HT-29 (cell line): ENCODE measurements around the gene TPRA1. TPM values are rescaled to one million over a fixed set of nuclear protein-coding genes. Genes with fewer than 3 reads are reported as not detected.
"Not testable (repeated sequence)": the region's sequence is repeated elsewhere in the genome, so short reads cannot be mapped to it uniquely, and the experiment has no call there.

Experiments used
- DNase-seq: peaks from one replicate; pipeline ENCODE4 v3.0.0-alpha.2; 2015; ENCODE audit warnings: low spot score
- small RNA-seq: library from RNA; depleted of rRNA; stranded (forward); fragments of <200 nt; gene quantifications from one replicate; pipeline ENCODE3, GENCODE V24; 2014
- total RNA-seq: library from RNA; depleted of rRNA; stranded (reverse); fragments of >200 nt; shearing (Covaris generic); gene quantifications from 2 replicates; pipeline ENCODE4 v1.2.3, GENCODE V29; 2014; rRNA removed

The TPRA1 gene
- total RNA-seq, 1 experiment from 2014 or later, result 84.4 TPM

GRCh38 chr3:127536830-127537812, 53.4 kb downstream of the TPRA1 start:
- no peak for DNase-seq

GRCh38 chr3:127535901-127536829, 54.4 kb downstream of the TPRA1 start:
- DNase-seq, result no peak

GRCh38 chr3:127535106-127535785, 55.3 kb downstream of the TPRA1 start:
- DNase-seq, result no peak

- DNase-seq, result no peak
Measured at GRCh38 chr3:127534564-127534963, 56.0 kb downstream of the TPRA1 start.

- no peak for DNase-seq
Measured at GRCh38 chr3:127534161-127534451, 56.4 kb downstream of the TPRA1 start.

- no peak for DNase-seq
Measured at GRCh38 chr3:127532561-127533203, 57.9 kb downstream of the TPRA1 start.

GRCh38 chr3:127531821-127532220, 58.7 kb downstream of the TPRA1 start:
- DNase-seq, result no peak

GRCh38 chr3:127530863-127531262, 59.7 kb downstream of the TPRA1 start:
- DNase-seq, result not testable (repeated sequence)

GRCh38 chr3:127529346-127530188, 61.0 kb downstream of the TPRA1 start:
- DNase-seq, result no peak

GRCh38 chr3:127525373-127525772, 65.2 kb downstream of the TPRA1 start:
- DNase-seq, result peak; percentile 16

GRCh38 chr3:127524296-127524896, 66.1 kb downstream of the TPRA1 start:
- DNase-seq, result no peak

Small RNA genes lying within 50 kb of the gene (small RNA-seq; reads per million reads assigned to genes)
- gene AC084035.1 (not detected), gene MIR6825 (not detected), gene MIR7976 (not detected)

Other genes starting within 250 kb of the TPRA1 start
- 282 and 292 TPM in 2 replicates for gene MCM2, start 7.7 kb upstream of the TPRA1 start, total RNA-seq
- gene PODXL2, start 38.5 kb upstream of the TPRA1 start, total RNA-seq, result 41.7 and 42.0 TPM in 2 replicates
- 5.5 and 10.1 TPM in 2 replicates for gene ABTB1, start 82.2 kb upstream of the TPRA1 start, total RNA-seq
- 83.6 and 95.0 TPM in 2 replicates for gene MGLL, start 231.8 kb upstream of the TPRA1 start, total RNA-seq